SK-N-SH treated with all-trans-retinoic acid at 6 μM for 48 hours (cell line): Measurements from ENCODE around the gene KIF21A.

Experiments used
- ATAC-seq: fragments of 200-7000 bp; cut with Tn5 transposase; 3 replicates; pipeline ENCODE4 v1.9.1; 2020; ENCODE audit warnings: mild to moderate bottlenecking, moderate library complexity
- ARNTL ChIP-seq: fragments of 450-650 bp; formaldehyde crosslinking; IDR thresholded peaks from 2 replicates; pipeline ENCODE4 v1.5.0; 2020; ENCODE audit warnings: low read depth, mild to moderate bottlenecking, moderate library complexity, borderline replicate concordance
- BACH2 ChIP-seq: fragments of 250-450 bp; sonication (Bioruptor Pico); IDR thresholded peaks from 2 replicates; pipeline ENCODE4 v1.9.0; 2021; ENCODE audit warnings: mild to moderate bottlenecking, borderline replicate concordance
- CREB5 ChIP-seq: fragments of 250-450 bp; sonication (Bioruptor Pico); IDR thresholded peaks from 2 replicates; pipeline ENCODE4 v1.5.1; 2020; ENCODE audit warnings: low read depth, mild to moderate bottlenecking, moderate library complexity
- CSDC2 ChIP-seq: fragments of 250-450 bp; sonication (Bioruptor Pico); IDR thresholded peaks from 2 replicates; pipeline ENCODE4 v1.5.0; 2020; ENCODE audit warnings: mild to moderate bottlenecking, moderate library complexity
- ESRRG ChIP-seq: fragments of 250-450 bp; sonication (Bioruptor Pico); IDR thresholded peaks from 2 replicates; pipeline ENCODE4 v1.6.1; 2021; ENCODE audit warnings: mild to moderate bottlenecking
- GLIS3 ChIP-seq: fragments of 250-450 bp; sonication (Bioruptor Pico); IDR thresholded peaks from 2 replicates; pipeline ENCODE4 v1.5.0; 2020; ENCODE audit warnings: mild to moderate bottlenecking, moderate library complexity
- OSR1 ChIP-seq: fragments of 250-450 bp; sonication (Bioruptor Pico); IDR thresholded peaks from 2 replicates; pipeline ENCODE4 v1.8.0; 2022; ENCODE audit warnings: moderate library complexity, mild to moderate bottlenecking, inconsistent platforms
- RARB ChIP-seq: fragments of 250-450 bp; sonication (Bioruptor Pico); IDR thresholded peaks from 2 replicates; pipeline ENCODE4 v1.8.0; 2021; ENCODE audit warnings: mild to moderate bottlenecking, moderate library complexity
- SNAI2 ChIP-seq: fragments of 250-450 bp; sonication (Bioruptor Pico); IDR thresholded peaks from 2 replicates; pipeline ENCODE4 v1.5.0; 2020; ENCODE audit warnings: mild to moderate bottlenecking, moderate library complexity
- TCF4 ChIP-seq: fragments of 250-450 bp; sonication (Bioruptor Pico); IDR thresholded peaks from 2 replicates; pipeline ENCODE4 v1.8.0; 2021; ENCODE audit warnings: mild to moderate bottlenecking, moderate library complexity, borderline replicate concordance
- TOX ChIP-seq: fragments of 250-450 bp; sonication (Bioruptor Pico); IDR thresholded peaks from 2 replicates; pipeline ENCODE4 v1.8.0; 2021; ENCODE audit warnings: mild to moderate bottlenecking, moderate library complexity, borderline replicate concordance
- TSHZ2 ChIP-seq: fragments of 250-450 bp; sonication (Bioruptor Pico); IDR thresholded peaks from 2 replicates; pipeline ENCODE4 v1.5.0; 2020; ENCODE audit warnings: mild to moderate bottlenecking, moderate library complexity
- ZC3H10 ChIP-seq: fragments of 250-450 bp; sonication (Bioruptor Pico); IDR thresholded peaks from 2 replicates; pipeline ENCODE4 v1.5.1; 2021; ENCODE audit warnings: mild to moderate bottlenecking, moderate library complexity
- ZFP3 ChIP-seq: fragments of 250-450 bp; sonication (Bioruptor Pico); IDR thresholded peaks from 2 replicates; pipeline ENCODE4 v1.5.0; 2020; ENCODE audit warnings: mild to moderate bottlenecking, moderate library complexity
- ZFP30 ChIP-seq: fragments of 450-650 bp; formaldehyde crosslinking; IDR thresholded peaks from 2 replicates; pipeline ENCODE4 v1.5.0; 2022; ENCODE audit warnings: mild to moderate bottlenecking, moderate library complexity
- ZNF565 ChIP-seq: fragments of 450-650 bp; formaldehyde crosslinking; conservative IDR thresholded peaks from 2 replicates; pipeline ENCODE4 v1.5.0; 2020; ENCODE audit warnings: low read depth, mild to moderate bottlenecking, moderate library complexity
- ZNF70 ChIP-seq: fragments of 450-650 bp; formaldehyde crosslinking; IDR thresholded peaks from 2 replicates; pipeline ENCODE4 v1.5.0; 2020; ENCODE audit warnings: mild to moderate bottlenecking, moderate library complexity
- ZNF8 ChIP-seq: fragments of 450-650 bp; formaldehyde crosslinking; IDR thresholded peaks from 2 replicates; pipeline ENCODE4 v1.5.0; 2020; ENCODE audit warnings: mild to moderate bottlenecking, moderate library complexity
- TF ChIP-seq, protein P1 (sequence below): fragments of 250-450 bp; sonication (Bioruptor Pico); IDR thresholded peaks from 2 replicates; pipeline ENCODE4 v1.8.0; 2020; ENCODE audit warnings: mild to moderate bottlenecking, moderate library complexity, borderline replicate concordance
- TF ChIP-seq, protein P2 (sequence below): fragments of 250-450 bp; sonication (Bioruptor Pico); IDR thresholded peaks from 2 replicates; pipeline ENCODE4 v1.8.0; 2021; ENCODE audit warnings: low read depth, mild to moderate bottlenecking, moderate library complexity, borderline replicate concordance
- TF ChIP-seq, protein P3 (sequence below): fragments of 250-450 bp; sonication (Bioruptor Pico); IDR thresholded peaks from 2 replicates; pipeline ENCODE4 v1.5.1; 2021; ENCODE audit warnings: mild to moderate bottlenecking, moderate library complexity

KIF21A gene

DNA sequence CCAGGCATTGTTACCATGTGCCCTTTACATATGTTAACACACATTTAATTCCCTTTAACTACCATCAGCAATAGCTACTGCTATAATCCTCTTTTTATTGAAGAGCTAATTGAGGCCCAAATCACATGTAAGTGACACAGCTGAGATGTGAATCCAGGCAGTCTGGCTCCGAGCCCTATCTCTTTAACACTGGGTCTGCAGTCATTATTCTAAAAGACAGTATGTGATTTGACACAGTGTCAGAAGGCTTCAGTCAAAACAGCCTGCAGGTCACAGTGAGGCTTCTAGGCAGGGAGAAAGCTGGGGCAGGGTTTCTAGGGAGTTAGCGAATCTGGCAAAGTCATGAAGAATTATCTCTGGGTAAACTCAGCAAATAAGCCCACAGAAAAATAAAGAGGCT, 148.2 kb downstream of the KIF21A start:
- TF ChIP-seq ZNF565 (no peak), CREB5 (CRISPR knock-in tag) (no peak), TCF4 (CRISPR knock-in tag) (no peak), OSR1 (CRISPR knock-in tag) (no peak), ESRRG (CRISPR knock-in tag) (no peak), GLIS3 (no peak)
- TF ChIP-seq, protein P1, sequence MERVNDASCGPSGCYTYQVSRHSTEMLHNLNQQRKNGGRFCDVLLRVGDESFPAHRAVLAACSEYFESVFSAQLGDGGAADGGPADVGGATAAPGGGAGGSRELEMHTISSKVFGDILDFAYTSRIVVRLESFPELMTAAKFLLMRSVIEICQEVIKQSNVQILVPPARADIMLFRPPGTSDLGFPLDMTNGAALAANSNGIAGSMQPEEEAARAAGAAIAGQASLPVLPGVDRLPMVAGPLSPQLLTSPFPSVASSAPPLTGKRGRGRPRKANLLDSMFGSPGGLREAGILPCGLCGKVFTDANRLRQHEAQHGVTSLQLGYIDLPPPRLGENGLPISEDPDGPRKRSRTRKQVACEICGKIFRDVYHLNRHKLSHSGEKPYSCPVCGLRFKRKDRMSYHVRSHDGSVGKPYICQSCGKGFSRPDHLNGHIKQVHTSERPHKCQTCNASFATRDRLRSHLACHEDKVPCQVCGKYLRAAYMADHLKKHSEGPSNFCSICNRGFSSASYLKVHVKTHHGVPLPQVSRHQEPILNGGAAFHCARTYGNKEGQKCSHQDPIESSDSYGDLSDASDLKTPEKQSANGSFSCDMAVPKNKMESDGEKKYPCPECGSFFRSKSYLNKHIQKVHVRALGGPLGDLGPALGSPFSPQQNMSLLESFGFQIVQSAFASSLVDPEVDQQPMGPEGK (CRISPR knock-in tag): no peak
- ATAC-seq: no peak

DNA sequence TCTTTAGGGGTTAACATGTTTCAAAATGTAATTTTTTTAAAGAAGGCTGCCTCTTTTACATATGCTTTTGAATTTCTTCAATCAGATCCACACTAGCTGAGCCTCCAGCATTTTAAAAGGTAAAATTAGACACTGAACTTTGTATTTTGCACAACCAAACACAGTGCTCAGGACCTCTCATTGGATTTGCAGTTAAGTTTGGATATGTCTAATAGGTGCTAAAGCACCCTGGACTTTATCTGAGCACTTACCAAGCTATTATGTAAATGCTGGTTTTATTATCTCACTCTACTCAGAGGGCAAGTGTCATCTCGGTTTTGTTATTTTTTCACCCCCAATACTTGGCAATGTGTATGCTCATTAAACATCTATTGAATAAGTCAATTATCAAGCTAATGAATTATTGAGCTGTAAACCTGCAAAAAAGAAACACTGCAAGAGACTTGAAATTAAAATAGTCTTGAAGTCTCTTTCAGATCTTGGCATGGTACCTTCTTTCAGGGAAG, 150.7 kb downstream of the KIF21A start:
- no peak for TF ChIP-seq OSR1 (CRISPR knock-in tag)
- no peak for TF ChIP-seq ZFP30 (CRISPR knock-in tag)
- TF ChIP-seq ZFP3 (CRISPR knock-in tag): no peak
- no peak for TF ChIP-seq ESRRG (CRISPR knock-in tag)
- no peak for TF ChIP-seq ZNF565
- no peak for TF ChIP-seq TOX (CRISPR knock-in tag)
- no peak for TF ChIP-seq CSDC2
- no peak for TF ChIP-seq SNAI2 (CRISPR knock-in tag)
- no peak for TF ChIP-seq ZC3H10 (CRISPR knock-in tag)
- TF ChIP-seq RARB: no peak
- TF ChIP-seq, protein P2, sequence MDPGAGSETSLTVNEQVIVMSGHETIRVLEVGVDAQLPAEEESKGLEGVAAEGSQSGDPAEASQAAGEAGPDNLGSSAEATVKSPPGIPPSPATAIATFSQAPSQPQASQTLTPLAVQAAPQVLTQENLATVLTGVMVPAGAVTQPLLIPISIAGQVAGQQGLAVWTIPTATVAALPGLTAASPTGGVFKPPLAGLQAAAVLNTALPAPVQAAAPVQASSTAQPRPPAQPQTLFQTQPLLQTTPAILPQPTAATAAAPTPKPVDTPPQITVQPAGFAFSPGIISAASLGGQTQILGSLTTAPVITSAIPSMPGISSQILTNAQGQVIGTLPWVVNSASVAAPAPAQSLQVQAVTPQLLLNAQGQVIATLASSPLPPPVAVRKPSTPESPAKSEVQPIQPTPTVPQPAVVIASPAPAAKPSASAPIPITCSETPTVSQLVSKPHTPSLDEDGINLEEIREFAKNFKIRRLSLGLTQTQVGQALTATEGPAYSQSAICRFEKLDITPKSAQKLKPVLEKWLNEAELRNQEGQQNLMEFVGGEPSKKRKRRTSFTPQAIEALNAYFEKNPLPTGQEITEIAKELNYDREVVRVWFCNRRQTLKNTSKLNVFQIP (CRISPR knock-in tag): no peak
- ATAC-seq: no peak

GRCh38 chr12:39287817-39288216, 155.1 kb downstream of the KIF21A start:
- TF ChIP-seq SNAI2 (CRISPR knock-in tag) (no peak), RARB (no peak), ZFP3 (CRISPR knock-in tag) (no peak)
- no peak for ATAC-seq

GRCh38 chr12:39287409-39287808, 155.5 kb downstream of the KIF21A start:
- ATAC-seq: no peak; the same call in 2 of the 3 replicates
- TF ChIP-seq OSR1 (CRISPR knock-in tag) (no peak), SNAI2 (CRISPR knock-in tag) (no peak), TSHZ2 (CRISPR knock-in tag) (no peak), TOX (CRISPR knock-in tag) (no peak), ZNF8 (no peak), ZFP30 (CRISPR knock-in tag) (no peak), CSDC2 (no peak), ZC3H10 (CRISPR knock-in tag) (no peak), ZNF70 (CRISPR knock-in tag) (no peak), ZNF565 (no peak), BACH2 (CRISPR knock-in tag) (no peak), ZFP3 (CRISPR knock-in tag) (no peak), CREB5 (CRISPR knock-in tag) (no peak), RARB (no peak), ARNTL (CRISPR knock-in tag) (no peak)
- TF ChIP-seq, protein P2 (CRISPR knock-in tag): no peak
- TF ChIP-seq, protein P1 (CRISPR knock-in tag): no peak
- TF ChIP-seq, protein P3, sequence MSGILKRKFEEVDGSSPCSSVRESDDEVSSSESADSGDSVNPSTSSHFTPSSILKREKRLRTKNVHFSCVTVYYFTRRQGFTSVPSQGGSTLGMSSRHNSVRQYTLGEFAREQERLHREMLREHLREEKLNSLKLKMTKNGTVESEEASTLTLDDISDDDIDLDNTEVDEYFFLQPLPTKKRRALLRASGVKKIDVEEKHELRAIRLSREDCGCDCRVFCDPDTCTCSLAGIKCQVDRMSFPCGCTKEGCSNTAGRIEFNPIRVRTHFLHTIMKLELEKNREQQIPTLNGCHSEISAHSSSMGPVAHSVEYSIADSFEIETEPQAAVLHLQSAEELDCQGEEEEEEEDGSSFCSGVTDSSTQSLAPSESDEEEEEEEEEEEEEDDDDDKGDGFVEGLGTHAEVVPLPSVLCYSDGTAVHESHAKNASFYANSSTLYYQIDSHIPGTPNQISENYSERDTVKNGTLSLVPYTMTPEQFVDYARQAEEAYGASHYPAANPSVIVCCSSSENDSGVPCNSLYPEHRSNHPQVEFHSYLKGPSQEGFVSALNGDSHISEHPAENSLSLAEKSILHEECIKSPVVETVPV (CRISPR knock-in tag): no peak
